Motor neuron (in vitro differentiated cells): ENCODE results near the gene MARCHF6. TPM values are rescaled to one million over a fixed set of nuclear protein-coding genes. Genes with fewer than 3 reads are reported as not detected.
A peak's percentile ranks its signal among the peaks of the same experiment; 100 is the strongest.
"Not testable (repeated sequence)": the region's sequence is repeated elsewhere in the genome, so short reads cannot be mapped to it uniquely, and the experiment has no call there.

ENCODE experiments used
- ATAC-seq, 8 experiments: fragments of 200-7000 bp; cut with Tn5 transposase; replicated peaks in 6 of 8; 2 replicates each; pipeline ENCODE4 v1.8.0; 2021; ENCODE audit warnings: mild to moderate bottlenecking in 8 of 8, moderate library complexity in 8 of 8
- H3K27ac ChIP-seq, 2 donors: fragments of 250-450 bp; sonication (Bioruptor Pico); 2 replicates each; pipeline ENCODE4 v1.9.0; 2021; ENCODE audit warnings: antibody characterized with exemption in 2 of 2, mild to moderate bottlenecking in 2 of 2, moderate library complexity in 1 of 2
- H3K4me1 ChIP-seq, 2 donors: fragments of 250-450 bp; sonication (Bioruptor Pico); replicated peaks in 1 of 2; 2 replicates each; pipeline ENCODE4 v1.6.1; 2021; ENCODE audit warnings: antibody characterized with exemption in 2 of 2, mild to moderate bottlenecking in 2 of 2, moderate library complexity in 1 of 2
- H3K4me3 ChIP-seq, 5 donors: fragments of 250-450 bp; sonication (Bioruptor Pico); 2 replicates each; pipeline ENCODE4 v1.9.0; 2021; ENCODE audit warnings: antibody characterized with exemption in 5 of 5, mild to moderate bottlenecking in 5 of 5, moderate library complexity in 4 of 5
- WGBS, 10 experiments: fragments of 450-650 bp; shearing (Covaris generic); methylation state at CpG; one replicate each; pipeline ENCODE4 v1.0.0; 2022; 5-methylcytosine and 5-hydroxymethylcytosine counted together
- in situ Hi-C, 9 experiments: fragments of 400-800 bp; cut with MboI; loops; one replicate each; pipeline ENCODE4 v1.15.0; 2021; ENCODE audit warnings: low sequenced_read_pairs in 9 of 9, low pct_unique_long_range_greater_than_20kb in 2 of 9; ENCODE audit not compliant: unreplicated experiment in 9 of 9
- total RNA-seq, 8 experiments: library from RNA; unstranded; fragments of 300-600 nt; gene quantifications; 2 replicates each; pipeline versions ENCODE4 v1.2.3 to v1.2.4, GENCODE V29; 2022

Gene MARCHF6, protein sequence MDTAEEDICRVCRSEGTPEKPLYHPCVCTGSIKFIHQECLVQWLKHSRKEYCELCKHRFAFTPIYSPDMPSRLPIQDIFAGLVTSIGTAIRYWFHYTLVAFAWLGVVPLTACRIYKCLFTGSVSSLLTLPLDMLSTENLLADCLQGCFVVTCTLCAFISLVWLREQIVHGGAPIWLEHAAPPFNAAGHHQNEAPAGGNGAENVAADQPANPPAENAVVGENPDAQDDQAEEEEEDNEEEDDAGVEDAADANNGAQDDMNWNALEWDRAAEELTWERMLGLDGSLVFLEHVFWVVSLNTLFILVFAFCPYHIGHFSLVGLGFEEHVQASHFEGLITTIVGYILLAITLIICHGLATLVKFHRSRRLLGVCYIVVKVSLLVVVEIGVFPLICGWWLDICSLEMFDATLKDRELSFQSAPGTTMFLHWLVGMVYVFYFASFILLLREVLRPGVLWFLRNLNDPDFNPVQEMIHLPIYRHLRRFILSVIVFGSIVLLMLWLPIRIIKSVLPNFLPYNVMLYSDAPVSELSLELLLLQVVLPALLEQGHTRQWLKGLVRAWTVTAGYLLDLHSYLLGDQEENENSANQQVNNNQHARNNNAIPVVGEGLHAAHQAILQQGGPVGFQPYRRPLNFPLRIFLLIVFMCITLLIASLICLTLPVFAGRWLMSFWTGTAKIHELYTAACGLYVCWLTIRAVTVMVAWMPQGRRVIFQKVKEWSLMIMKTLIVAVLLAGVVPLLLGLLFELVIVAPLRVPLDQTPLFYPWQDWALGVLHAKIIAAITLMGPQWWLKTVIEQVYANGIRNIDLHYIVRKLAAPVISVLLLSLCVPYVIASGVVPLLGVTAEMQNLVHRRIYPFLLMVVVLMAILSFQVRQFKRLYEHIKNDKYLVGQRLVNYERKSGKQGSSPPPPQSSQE
- 100 to 1,000 TPM in 4 of 8 experiments, 10 to 100 TPM in 4; 27.2 to 172 (median 96.6) TPM for total RNA-seq

GRCh38 chr5:10353241-10354047 is at the start of gene MARCHF6:
MARCHF6 (plus strand) TSS chr5:10353695; CDS start chr5:10353899, 204 bp downstream.
- peak within 1 kb of the TSS; percentile 97 for H3K27ac ChIP-seq
- in situ Hi-C loops = no loop called here
- H3K4me3 ChIP-seq = peak within 1 kb of the TSS; percentile 65 to 98 (median 96)
- peak; percentile 78 to 91 (median 87) for ATAC-seq
- 0 to 4% (median 1%) methylated on average over 5 to 26 of the region's 92 CpGs; no CpG with 5 or more reads in 6 of the 10 experiments for WGBS, 10 experiments
- peaks cover 25 to 41% of the 10 kb centered on the region in 2 donors for H3K4me1 ChIP-seq

- WGBS, 10 experiments = 0 to 100% (median 72%) methylated on average over 1 to 4 of the region's 5 CpGs; no CpG with 5 or more reads in 2 of the 10 experiments
- no peak for ATAC-seq
- in situ Hi-C loops = no loop called here
- Histone ChIP-seq H3K4me3 (no peak overlapping the region), H3K4me1 (peaks cover 6 to 8% of the 10 kb centered on the region in 2 donors), H3K27ac (no peak overlapping the region)
Observed at GRCh38 chr5:10303699-10304170, 49.8 kb upstream of the MARCHF6 start.

DNA sequence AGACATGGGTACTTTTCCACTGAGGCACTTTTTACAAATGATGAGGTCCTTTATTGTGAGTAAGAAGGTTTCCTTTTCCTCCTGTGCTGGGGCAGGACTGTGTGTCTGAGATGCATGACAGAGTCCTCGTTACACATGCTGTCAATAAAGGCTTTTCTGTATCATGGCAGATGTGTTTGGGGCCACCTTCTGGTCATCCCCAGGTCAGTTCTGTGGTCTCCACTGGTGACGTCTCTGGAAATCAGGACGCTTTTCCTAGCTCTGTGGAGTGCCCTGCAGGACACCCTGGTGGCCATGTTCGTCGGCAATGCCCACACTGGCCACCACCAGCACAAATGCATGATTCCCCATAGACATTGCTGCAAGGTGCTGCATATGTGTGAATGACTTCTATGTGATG is 48.6 kb upstream of the MARCHF6 start:
- no peak overlapping the region for H3K4me3 ChIP-seq
- in situ Hi-C loops = no loop called here
- peaks cover 6 to 8% of the 10 kb centered on the region in 2 donors for H3K4me1 ChIP-seq
- WGBS, 10 experiments = 71 to 100% (median 75%) methylated on average over 1 to 4 of the region's 5 CpGs; no CpG with 5 or more reads in 7 of the 10 experiments
- no peak overlapping the region for H3K27ac ChIP-seq
- no peak for ATAC-seq

DNA sequence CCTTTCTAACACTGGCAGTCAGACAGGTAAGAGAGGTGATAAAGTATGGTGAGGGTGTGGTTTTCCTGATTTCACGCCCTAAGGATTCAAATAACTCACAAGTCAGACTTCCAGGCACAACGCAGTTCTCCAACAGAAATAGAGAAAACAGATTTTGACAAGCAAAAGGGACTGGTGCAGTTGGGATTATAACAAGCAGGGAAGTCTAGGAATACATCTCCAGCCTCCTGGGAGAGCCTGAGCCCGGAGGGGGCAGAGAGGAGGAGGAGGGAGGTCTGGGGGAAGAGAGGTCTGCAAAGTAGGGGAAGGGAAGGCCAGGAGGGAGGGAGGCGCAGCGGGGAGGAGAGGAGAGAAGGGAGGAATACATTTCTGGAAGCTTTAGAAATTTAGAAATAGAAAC is 47.4 kb upstream of the MARCHF6 start:
- in situ Hi-C loops = no loop called here
- H3K4me1 ChIP-seq = peaks cover 6 to 8% of the 10 kb centered on the region in 2 donors
- ATAC-seq = no peak
- H3K4me3 ChIP-seq = no peak overlapping the region
- no peak overlapping the region for H3K27ac ChIP-seq
- WGBS, 10 experiments = 40 to 100% (median 67%) methylated on average over 1 to 2 of the region's 5 CpGs; no CpG with 5 or more reads in 3 of the 10 experiments

GRCh38 chr5:10306806-10307205 is 46.7 kb upstream of the MARCHF6 start:
- Histone ChIP-seq H3K27ac (no peak overlapping the region), H3K4me1 (peaks cover 6 to 8% of the 10 kb centered on the region in 2 donors), H3K4me3 (peak overlapping the region; percentile 32 to 64 (median 38))
- WGBS, 10 experiments = 0 to 59% (median 37%) methylated on average over 1 to 7 of the region's 8 CpGs; no CpG with 5 or more reads in 1 of the 10 experiments
- in situ Hi-C loops = no loop called here
- ATAC-seq = peak in 3 of 8 experiments; percentile 7 to 32 (median 18)

DNA sequence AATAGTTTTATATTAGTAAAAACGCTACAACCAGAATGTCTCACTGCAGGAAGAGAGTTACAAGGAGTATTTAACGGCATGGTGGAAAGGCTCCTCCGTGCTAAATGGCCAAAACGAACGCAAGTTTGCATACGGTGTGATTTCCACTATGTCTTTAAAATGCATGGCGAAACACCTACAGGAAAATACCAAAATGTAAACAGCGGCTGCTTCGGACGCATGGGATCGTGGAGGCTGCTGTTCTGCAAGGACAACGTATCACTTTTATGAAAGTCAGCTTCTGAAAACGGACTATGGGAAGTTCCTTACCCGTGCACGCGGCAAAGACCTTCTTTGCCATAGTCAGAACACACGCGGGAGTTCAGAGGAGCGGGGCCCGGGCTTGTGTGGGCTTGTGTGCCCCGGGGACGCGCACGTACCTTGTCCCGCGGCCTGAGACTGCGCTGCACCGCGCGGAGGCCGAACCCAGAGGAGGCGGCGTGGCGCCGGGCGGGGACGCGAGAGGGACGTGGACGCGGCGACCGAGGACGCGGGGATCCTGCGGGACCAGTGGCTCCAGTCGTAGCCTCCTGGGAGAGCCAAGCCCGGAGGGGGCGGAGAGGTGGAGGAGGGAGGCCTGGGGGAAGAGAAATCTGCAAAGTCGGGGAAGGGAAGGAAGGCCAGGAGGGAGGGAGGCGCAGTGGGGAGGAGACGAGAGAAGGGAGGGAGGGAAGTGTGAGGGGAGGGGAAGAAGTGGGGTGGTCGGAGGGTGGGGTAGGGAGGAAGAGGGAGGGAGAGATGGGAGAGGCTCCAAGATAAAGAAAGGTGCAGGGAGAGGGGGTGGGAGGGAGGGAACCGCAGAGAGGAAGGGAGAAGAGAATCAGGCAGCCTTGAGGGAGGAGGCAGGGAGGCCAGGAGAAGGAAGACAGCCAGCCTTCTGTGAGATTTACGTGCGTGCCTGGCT is 46.0 kb upstream of the MARCHF6 start, which contains the start of gene CMBL:
TSS of gene CMBL (minus strand) at position 697 of the 943 bp plus-strand sequence. CDS start 17,140 bp downstream, outside the sequence.
- Histone ChIP-seq H3K4me1 (peaks cover 6 to 8% of the 10 kb centered on the region in 2 donors), H3K27ac (peak within 1 kb of the TSS in 1 of 2 donors; percentile 24), H3K4me3 (peak within 1 kb of the TSS; percentile 32 to 64 (median 38))
- WGBS, 10 experiments = 0 to 29% (median 4%) methylated on average over 3 to 30 of the region's 56 CpGs; no CpG with 5 or more reads in 2 of the 10 experiments
- in situ Hi-C loops = no loop called here
- ATAC-seq = peak; percentile 67 to 93 (median 90)

GRCh38 chr5:10308844-10309243 is 44.7 kb upstream of the MARCHF6 start:
- WGBS, 10 experiments = 60 to 100% (median 88%) methylated on average over 1 to 6 of the region's 6 CpGs; no CpG with 5 or more reads in 4 of the 10 experiments
- in situ Hi-C loops = no loop called here
- no peak for ATAC-seq
- Histone ChIP-seq H3K4me3 (no peak overlapping the region), H3K27ac (no peak overlapping the region), H3K4me1 (peaks cover 6 to 8% of the 10 kb centered on the region in 2 donors)

GRCh38 chr5:10310066-10310779 is 43.3 kb upstream of the MARCHF6 start:
- Histone ChIP-seq H3K27ac (no peak overlapping the region), H3K4me3 (no peak overlapping the region), H3K4me1 (peaks cover 6 to 8% of the 10 kb centered on the region in 2 donors)
- WGBS, 10 experiments = 36 to 94% (median 71%) methylated on average over 2 to 8 of the region's 8 CpGs
- in situ Hi-C loops = no loop called here
- peak in 5 of 8 experiments; percentile 21 to 75 (median 58) for ATAC-seq

DNA sequence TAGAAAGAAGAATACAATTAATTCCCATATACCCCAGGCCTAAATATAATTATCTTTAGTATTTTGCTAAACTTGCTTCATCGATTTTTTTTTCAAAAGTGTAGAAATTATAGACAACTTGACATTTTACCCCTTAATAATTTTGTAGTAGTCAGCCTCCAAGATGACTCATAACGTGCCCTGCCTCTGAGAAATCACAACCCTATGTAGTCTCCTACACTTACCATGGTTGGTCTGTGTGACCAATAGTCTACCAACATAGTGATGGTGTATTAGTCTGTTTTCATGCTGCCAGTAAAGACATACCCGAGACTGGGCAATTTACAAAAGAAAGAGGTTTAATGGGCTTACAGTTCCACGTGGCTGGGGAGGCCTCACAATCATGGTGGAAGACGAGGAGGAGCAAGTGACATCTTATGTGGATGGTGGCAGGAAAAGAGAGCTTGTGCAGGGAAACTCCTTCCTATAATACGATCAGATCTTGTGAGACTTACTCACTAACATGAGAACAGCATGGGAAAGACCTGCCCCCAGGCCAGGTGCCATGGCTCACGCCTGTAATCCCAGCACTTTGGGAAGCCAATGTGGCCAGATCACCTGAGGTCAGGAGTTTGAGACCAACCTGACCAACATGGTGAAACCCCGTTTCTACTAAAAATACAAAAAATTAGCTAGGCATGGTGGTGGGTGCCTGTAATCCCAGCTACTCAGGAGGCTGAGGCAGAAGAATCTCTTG is 42.5 kb upstream of the MARCHF6 start:
- H3K4me3 ChIP-seq, H3K4me1 ChIP-seq, H3K27ac ChIP-seq, in situ Hi-C loops: not testable (repeated sequence)
- peak in 3 of 8 experiments; percentile 17 to 34 (median 23) for ATAC-seq
- 49 to 93% (median 84%) methylated on average over 1 to 6 of the region's 8 CpGs; no CpG with 5 or more reads in 2 of the 10 experiments for WGBS, 10 experiments

DNA sequence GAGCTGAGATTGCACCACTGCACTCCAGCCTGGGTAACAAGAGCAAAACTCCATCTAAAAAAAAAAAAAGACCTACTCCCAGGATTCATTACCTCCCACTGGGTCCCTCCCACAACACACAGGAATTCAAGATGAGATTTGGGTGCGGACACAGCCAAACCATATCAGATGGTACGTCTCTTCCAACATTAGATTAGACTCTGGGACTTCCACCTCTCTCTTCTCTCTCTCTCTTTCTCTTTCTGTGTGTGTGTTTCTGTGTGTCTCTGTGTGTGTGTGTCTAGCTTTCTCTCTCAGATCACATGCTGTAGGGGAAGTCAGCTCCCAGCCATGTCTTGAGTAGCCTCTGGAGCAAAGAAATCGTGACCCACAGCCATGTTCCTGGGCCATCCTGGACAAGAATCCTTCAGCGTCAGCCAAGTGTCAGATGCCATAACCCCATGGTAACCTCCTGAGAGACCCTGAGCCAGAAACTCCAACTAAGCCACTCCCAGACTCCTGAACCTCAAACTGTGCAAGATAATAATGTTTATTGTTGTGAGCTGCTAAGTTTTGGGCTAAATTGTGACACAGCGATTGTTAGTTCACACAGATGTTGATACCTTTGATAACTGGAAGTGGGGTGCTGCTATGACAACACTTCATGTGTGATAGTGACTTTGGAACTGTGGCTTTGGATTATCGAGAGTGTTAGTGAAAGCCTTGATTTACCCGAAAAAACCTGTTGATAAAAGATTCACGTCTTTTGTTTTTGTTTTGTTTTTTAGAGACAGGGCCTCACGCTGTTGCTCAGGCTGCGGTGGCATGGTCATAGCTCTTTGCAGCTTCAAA is 41.7 kb upstream of the MARCHF6 start:
- ATAC-seq = no peak
- H3K27ac ChIP-seq = no peak overlapping the region
- no peak overlapping the region for H3K4me3 ChIP-seq
- peaks cover 0 to under 1% of the 10 kb centered on the region in 2 donors for H3K4me1 ChIP-seq
- whole genome bisulfite sequencing, 10 experiments = 59 to 100% (median 83%) methylated on average over 2 to 8 of the region's 10 CpGs
- in situ Hi-C loops = no loop called here
